ENCODE measurements around the gene ZNF486. TPM values are rescaled to one million over a fixed set of nuclear protein-coding genes. Genes with fewer than 3 reads are reported as not detected.
"Not testable (repeated sequence)": the region's sequence is repeated elsewhere in the genome, so short reads cannot be mapped to it uniquely, and the experiment has no call there.

The ZNF486 gene
- total RNA-seq, result 1 to 10 TPM; 4.3 to 5.0 TPM

DNA sequence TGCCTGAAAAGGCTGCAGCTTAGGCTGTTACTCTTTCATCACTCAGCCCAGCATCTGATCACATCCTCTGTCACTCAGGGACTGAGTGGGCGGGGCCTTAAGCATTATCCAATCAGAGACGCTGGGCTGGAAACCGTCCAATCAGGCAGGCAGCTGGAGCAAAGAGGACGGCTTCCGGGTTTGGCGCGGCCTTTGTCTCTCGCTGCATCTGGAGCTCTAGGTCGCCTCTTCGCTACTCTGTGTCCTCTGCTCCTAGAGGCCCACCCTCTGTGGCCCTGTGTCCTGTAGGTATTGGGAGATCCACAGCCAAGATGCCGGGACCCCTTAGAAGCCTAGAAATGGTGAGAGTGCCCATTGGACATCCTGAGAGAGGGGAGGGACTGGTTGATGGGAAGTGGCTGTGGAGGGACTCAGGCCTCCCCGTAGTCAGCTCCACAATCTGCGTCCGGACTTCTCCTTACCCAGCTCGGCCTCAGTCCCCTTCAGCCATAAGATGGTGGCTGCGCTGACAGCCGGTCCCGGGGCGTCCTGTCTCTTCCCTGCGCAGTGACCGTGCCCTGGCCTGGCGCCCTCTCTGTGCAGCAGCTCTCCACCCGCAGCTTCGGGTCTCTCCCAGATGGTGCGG, at the start of gene ZNF486:
TSS of gene ZNF486 (plus strand) at position 195 of the 625 bp plus-strand sequence. CDS start at position 312, 117 bp downstream.
- no peaks in the 10 kb centered on the region for H3K4me1 ChIP-seq
- peak within 1 kb of the TSS; percentile 70 for H3K4me3 ChIP-seq
- H3K9me3 ChIP-seq, result no peaks in the 10 kb centered on the region
- peak; percentile 96 for DNase-seq
- peak within 1 kb of the TSS; percentile 62 for H3K27ac ChIP-seq
- TF ChIP-seq CTCF (IDR thresholded peaks at IDR 0.05), result no peak
- no peaks in the 10 kb centered on the region for H3K36me3 ChIP-seq
- intact Hi-C loops (cut with DNase I), result no loop called here
- no peaks in the 10 kb centered on the region for H3K27me3 ChIP-seq
- peak within 1 kb of the TSS; percentile 73 for H3K9ac ChIP-seq (ENCODE audit: low read depth in 2 of 2, low read length in 2 of 2)

- H3K27me3 ChIP-seq; H3K9ac ChIP-seq (ENCODE audit: low read depth in 2 of 2, low read length in 2 of 2); DNase-seq; H3K4me1 ChIP-seq; H3K36me3 ChIP-seq; H3K27ac ChIP-seq; intact Hi-C loops (cut with DNase I); H3K4me3 ChIP-seq: not testable (repeated sequence)
- H3K9me3 ChIP-seq, result peaks cover 29% of the 10 kb centered on the region
Observed at GRCh38 chr19:20118064-20118839, 48.8 kb upstream of the ZNF486 start.

- Histone ChIP-seq H3K27ac (no peak overlapping the region), H3K4me1 (no peaks in the 10 kb centered on the region), H3K9me3 (peaks cover 8% of the 10 kb centered on the region), H3K36me3 (no peaks in the 10 kb centered on the region), H3K4me3 (no peak overlapping the region), H3K27me3 (no peaks in the 10 kb centered on the region), H3K9ac (ENCODE audit: low read depth in 2 of 2, low read length in 2 of 2) (no peak overlapping the region)
- no peak for TF ChIP-seq CTCF (IDR thresholded peaks at IDR 0.05)
- intact Hi-C loops (cut with DNase I), result no loop called here
- DNase-seq, result no peak
Observed at GRCh38 chr19:20124879-20125278, 42.1 kb upstream of the ZNF486 start.

- H3K36me3 ChIP-seq; H3K27ac ChIP-seq; H3K9me3 ChIP-seq; H3K4me1 ChIP-seq; H3K4me3 ChIP-seq; H3K9ac ChIP-seq (ENCODE audit: low read depth in 2 of 2, low read length in 2 of 2); intact Hi-C loops (cut with DNase I); H3K27me3 ChIP-seq; DNase-seq: not testable (repeated sequence)
Observed at GRCh38 chr19:20132933-20133332, 34.1 kb upstream of the ZNF486 start.

GRCh38 chr19:20137714-20138113, 29.3 kb upstream of the ZNF486 start:
- H3K9ac ChIP-seq (ENCODE audit: low read depth in 2 of 2, low read length in 2 of 2); H3K4me1 ChIP-seq; H3K27me3 ChIP-seq; H3K9me3 ChIP-seq; H3K27ac ChIP-seq; intact Hi-C loops (cut with DNase I); H3K36me3 ChIP-seq; DNase-seq; H3K4me3 ChIP-seq: not testable (repeated sequence)

DNA sequence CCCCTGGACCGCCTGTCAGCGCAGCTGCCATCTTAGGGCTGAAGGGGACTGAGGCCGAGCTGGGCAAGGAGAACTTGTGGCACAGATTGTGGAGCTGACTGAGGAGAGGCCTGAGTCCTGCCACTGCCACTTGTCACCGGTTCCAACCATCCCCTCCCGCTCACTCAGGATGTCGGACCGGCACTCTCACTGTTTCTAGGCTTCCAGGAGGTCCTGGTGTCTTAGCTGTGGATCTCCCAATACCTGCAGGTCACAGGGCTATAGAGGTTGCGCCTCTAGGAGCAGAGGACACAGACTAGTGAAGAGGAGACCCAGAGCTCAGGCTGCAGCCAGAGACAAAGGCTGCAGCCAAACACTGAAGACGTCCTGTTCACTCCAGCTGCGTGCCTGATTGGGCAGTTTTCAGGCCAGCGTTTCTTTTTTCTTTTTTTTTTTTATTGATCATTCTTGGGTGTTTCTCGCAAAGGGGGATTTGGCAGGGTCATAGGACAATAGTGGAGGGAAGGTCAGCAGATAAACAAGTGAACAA, 15.3 kb upstream of the ZNF486 start:
- no peaks in the 10 kb centered on the region for H3K9me3 ChIP-seq
- TF ChIP-seq CTCF (IDR thresholded peaks at IDR 0.05), result no peak
- intact Hi-C loops (cut with DNase I), result no loop called here
- H3K27ac ChIP-seq, result no peak overlapping the region
- no peak overlapping the region for H3K4me3 ChIP-seq
- no peak for DNase-seq
- no peak overlapping the region for H3K9ac ChIP-seq (ENCODE audit: low read depth in 2 of 2, low read length in 2 of 2)
- H3K4me1 ChIP-seq, result no peaks in the 10 kb centered on the region
- no peaks in the 10 kb centered on the region for H3K27me3 ChIP-seq
- H3K36me3 ChIP-seq, result no peaks in the 10 kb centered on the region

DNA sequence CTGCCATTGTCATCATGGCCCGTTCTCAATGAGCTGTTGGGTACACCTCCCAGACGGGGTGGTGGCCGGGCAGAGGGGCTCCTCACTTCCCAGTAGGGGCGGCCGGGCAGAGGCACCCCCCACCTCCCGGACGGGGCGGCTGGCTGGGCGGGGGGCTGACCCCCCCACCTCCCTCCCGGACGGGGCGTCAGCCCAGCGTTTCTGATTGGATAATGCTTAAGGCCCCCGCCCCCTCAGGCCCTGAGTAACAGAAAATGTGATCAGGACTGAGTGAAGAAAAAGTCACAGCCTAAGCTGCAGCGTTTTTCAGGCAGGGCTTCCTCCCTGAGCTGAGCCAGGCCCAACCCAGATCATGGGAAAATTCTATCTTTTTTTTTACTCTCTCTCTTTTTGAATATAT, 14.5 kb upstream of the ZNF486 start:
- intact Hi-C loops (cut with DNase I); H3K9ac ChIP-seq (ENCODE audit: low read depth in 2 of 2, low read length in 2 of 2); DNase-seq; H3K9me3 ChIP-seq; H3K4me3 ChIP-seq; H3K27ac ChIP-seq; H3K27me3 ChIP-seq; H3K4me1 ChIP-seq; H3K36me3 ChIP-seq: not testable (repeated sequence)
